GM21529 (cell line): ENCODE data around the gene DNAH9.

ENCODE experiments used
- ATAC-seq: cut with Tn5 transposase; IDR thresholded peaks from one replicate; pipeline ENCODE4 v1.9.1; 2021; ENCODE audit not compliant: unreplicated experiment

DNAH9 gene

DNA sequence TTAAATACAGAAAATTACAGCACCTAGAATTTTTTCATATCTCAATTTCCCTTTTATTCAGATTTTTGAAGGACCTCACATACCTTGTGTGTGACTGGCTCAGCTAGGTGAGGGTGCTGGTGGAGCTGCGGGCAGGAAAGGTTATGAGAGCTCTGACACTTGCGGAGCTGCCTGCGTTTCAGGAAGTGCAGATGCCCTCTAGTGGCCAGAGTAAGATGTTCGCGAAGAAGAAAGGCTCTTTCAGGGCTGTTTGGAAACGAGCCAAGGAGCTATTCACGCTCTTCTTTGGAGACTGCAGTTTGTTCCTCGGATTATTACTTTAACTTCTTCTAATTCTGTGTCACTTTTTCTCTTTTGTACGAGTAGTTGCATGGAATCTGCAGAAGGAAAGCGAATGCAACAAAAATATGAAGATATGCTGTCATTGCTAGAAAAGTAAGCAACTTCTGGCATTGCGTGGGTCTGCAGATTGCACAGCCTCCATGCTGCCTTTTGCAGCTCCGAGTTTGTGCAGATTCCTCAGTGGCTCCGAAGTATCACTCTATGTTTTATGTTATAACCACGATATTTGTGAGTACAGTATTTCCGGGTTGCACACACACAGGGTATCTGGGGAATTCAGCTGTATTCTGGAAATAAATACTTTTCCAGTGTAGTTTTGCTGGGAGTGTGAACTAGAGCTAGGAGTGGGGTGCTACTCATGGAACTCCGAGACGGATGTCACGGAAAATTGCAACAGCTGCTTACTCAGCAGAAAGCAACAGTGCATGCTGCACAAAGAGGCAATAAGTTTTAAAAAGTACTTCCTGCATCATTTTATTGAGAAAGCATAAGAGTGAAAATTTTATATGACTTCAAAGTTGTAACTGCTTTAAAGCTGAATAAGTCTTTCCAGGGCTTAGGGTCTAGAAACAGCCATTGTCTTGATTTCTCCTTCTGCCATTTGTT is 46.3 kb downstream of the DNAH9 start:
- ATAC-seq = no peak

- ATAC-seq = no peak
Observed at GRCh38 chr17:11645426-11645825, 47.2 kb downstream of the DNAH9 start.

- no peak for ATAC-seq
Observed at GRCh38 chr17:11651089-11651488, 52.8 kb downstream of the DNAH9 start.

- no peak for ATAC-seq
Observed at GRCh38 chr17:11668618-11669017, 70.3 kb downstream of the DNAH9 start.

DNA sequence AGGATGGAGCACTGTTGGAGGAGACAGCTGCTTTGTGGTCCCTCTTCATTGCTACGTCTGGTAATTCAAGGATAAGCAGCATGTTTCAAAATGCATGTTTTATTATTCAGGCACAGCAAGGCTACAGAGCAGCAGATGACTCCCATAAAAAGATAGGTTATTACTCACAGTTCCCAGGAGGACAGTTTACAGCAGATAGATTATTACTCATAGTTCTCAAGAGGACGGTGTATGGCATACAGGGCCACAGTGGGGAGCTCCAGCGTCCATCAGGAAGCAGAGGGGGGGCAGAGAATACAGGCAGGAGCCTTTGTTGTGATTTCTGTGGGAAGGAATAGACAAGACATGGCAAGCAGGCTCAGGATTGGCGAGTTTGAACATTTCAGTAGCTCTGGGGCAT is 72.9 kb downstream of the DNAH9 start:
- ATAC-seq = no peak

GRCh38 chr17:11682646-11683045 is 84.4 kb downstream of the DNAH9 start:
- no peak for ATAC-seq

GRCh38 chr17:11690681-11691080 is 92.4 kb downstream of the DNAH9 start:
- no peak for ATAC-seq

- no peak for ATAC-seq
Observed at GRCh38 chr17:11692688-11693087, 94.4 kb downstream of the DNAH9 start.

- ATAC-seq = no peak
Observed at GRCh38 chr17:11693284-11693683, 95.0 kb downstream of the DNAH9 start.

DNA sequence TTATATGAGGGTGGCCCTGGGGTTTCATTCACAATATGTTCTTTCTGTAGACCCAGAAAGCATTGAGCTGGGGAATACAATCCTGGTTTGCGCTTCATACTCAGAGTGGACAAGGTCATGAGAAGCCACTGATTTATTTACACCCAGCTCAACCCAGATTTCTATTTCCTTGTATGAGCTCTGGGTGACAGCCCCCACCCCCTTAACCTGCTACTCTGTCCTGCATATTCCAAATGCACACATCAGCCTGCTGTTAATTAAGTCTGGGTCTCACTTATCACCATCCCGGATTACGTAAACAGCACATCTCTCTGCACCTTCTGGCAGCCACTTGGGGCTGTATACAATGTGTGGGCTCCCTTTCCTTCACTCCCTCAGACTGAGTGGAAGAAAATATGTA is 102.4 kb downstream of the DNAH9 start:
- no peak for ATAC-seq

- no peak for ATAC-seq
Observed at GRCh38 chr17:11701911-11702310, 103.6 kb downstream of the DNAH9 start.

- ATAC-seq = no peak
Observed at GRCh38 chr17:11704041-11704440, 105.8 kb downstream of the DNAH9 start.

GRCh38 chr17:11705111-11705510 is 106.8 kb downstream of the DNAH9 start:
- no peak for ATAC-seq

DNA sequence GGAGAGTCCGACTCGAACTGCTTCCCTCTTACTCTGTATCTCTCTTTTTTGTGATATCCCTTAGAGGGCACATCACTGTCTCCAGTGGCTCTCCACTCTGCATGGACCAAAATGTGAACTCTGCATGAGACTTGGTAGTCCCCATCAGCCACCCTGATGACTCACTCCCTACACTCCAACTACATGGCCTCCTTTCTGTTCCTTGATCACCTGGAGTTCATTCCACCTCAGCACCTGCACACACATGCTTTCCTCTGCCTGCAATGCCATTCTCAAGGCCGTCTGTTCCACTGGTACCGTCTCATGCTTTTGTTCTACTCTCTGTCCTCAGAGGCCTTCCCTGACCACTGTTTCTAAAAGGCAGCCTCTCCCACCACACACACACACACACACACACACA is 109.3 kb downstream of the DNAH9 start:
- no peak for ATAC-seq

- ATAC-seq = no peak
Observed at GRCh38 chr17:11712456-11712855, 114.2 kb downstream of the DNAH9 start.

DNA sequence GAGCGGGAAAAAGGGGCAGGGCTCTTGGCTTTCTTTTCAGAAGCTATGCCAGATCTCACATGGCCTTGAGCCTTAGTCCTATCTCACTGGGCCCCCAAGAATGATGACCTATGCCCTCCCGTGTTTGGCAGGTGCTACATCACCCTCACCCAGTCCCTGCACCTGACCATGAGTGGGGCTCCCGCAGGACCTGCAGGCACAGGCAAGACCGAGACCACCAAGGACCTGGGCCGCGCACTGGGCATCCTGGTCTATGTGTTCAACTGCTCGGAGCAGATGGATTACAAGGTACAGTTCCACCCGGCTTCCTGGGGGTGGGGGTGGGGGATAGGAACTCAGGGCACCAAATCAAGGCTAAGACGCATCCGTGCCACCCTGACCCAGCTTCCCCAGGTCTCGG is 120.9 kb downstream of the DNAH9 start:
- ATAC-seq = no peak

DNA sequence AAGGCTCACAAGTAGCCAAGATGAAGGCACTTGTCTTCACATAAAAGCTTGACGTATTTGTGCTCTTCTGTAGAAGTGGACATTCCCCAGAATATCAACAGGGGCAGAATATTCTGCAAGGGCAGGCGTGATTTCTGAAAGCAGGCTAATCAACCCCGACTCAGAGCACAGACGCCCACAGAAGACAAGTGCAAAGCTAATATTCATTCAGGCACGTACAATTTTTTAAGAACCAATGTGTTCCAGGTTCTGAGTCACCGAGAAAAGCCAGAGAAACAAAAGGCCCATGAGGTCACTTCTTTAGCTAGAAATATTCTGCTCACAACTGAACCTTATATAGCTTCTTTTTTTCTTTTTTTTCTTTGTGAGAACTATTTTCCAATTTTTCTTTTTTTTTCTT is 121.6 kb downstream of the DNAH9 start:
- no peak for ATAC-seq

GRCh38 chr17:11720816-11721215 is 122.5 kb downstream of the DNAH9 start:
- no peak for ATAC-seq

- no peak for ATAC-seq
Observed at GRCh38 chr17:11730747-11731146, 132.5 kb downstream of the DNAH9 start.

- ATAC-seq = no peak
Observed at GRCh38 chr17:11736613-11737312, 138.5 kb downstream of the DNAH9 start.

GRCh38 chr17:11737313-11737679 is 139.0 kb downstream of the DNAH9 start:
- ATAC-seq = no peak

GRCh38 chr17:11738151-11738550 is 139.9 kb downstream of the DNAH9 start:
- ATAC-seq = no peak
